ENCODE data around the gene CPA1.

CPA1 gene

GRCh38 chr7:130394421-130395195 is 14.3 kb downstream of the CPA1 start:
- Histone ChIP-seq H4K20me1 (ENCODE audit: insufficient read depth, low read length) (no peaks in the 10 kb centered on the region), H3K27me3 (ENCODE audit: insufficient read depth, low read length, poor library complexity) (no peaks in the 10 kb centered on the region), H3K9me3 (ENCODE audit: insufficient read depth, low read length, severe bottlenecking) (no peaks in the 10 kb centered on the region), H2AFZ (ENCODE audit: low read depth, low read length) (no peak overlapping the region; the same call in 1 of the 2 replicates), H3K36me3 (ENCODE audit: insufficient read depth, low read length) (no peaks in the 10 kb centered on the region; the same call in 1 of the 2 replicates), H3K79me2 (ENCODE audit: insufficient read depth, low read length) (no peaks in the 10 kb centered on the region), H3K4me2 (ENCODE audit: insufficient read depth, low read length) (peak overlapping the region; percentile 17; the same call in 1 of the 2 replicates), H3K4me1 (ENCODE audit: insufficient read depth, low read length) (peaks cover 7% of the 10 kb centered on the region), H3K4me3 (ENCODE audit: low read depth in 1 of 2, low read length in 2 of 2) (no peak overlapping the region), H3K9ac (ENCODE audit: low read depth, low read length) (no peak overlapping the region), H3K27ac (ENCODE audit: low read length) (no peak overlapping the region)
- TF ChIP-seq CTCF (IDR thresholded peaks at IDR 0.05; ENCODE audit: borderline replicate concordance, extremely low read depth, low read length, poor library complexity, severe bottlenecking) (peak; percentile 23), EZH2 (IDR thresholded peaks at IDR 0.05; ENCODE audit: borderline replicate concordance, low read depth, low read length, severe bottlenecking) (no peak)
- ATAC-seq (ENCODE audit: insufficient read depth, low read depth), result peak; percentile 91
- DNase-seq, result peak; percentile 41

GRCh38 chr7:130395421-130395820 is 15.1 kb downstream of the CPA1 start:
- no peak overlapping the region for H3K4me3 ChIP-seq (ENCODE audit: low read depth in 1 of 2, low read length in 2 of 2)
- no peak overlapping the region for H3K9ac ChIP-seq (ENCODE audit: low read depth, low read length)
- ATAC-seq (ENCODE audit: insufficient read depth, low read depth), result no peak

GRCh38 chr7:130396109-130396508 is 15.8 kb downstream of the CPA1 start:
- no peak overlapping the region for H3K4me3 ChIP-seq (ENCODE audit: low read depth in 1 of 2, low read length in 2 of 2)
- peaks cover 7% of the 10 kb centered on the region for H3K4me1 ChIP-seq (ENCODE audit: insufficient read depth, low read length)
- DNase-seq (no peak), ATAC-seq (ENCODE audit: insufficient read depth, low read depth) (no peak)
- no peak overlapping the region for H2AFZ ChIP-seq (ENCODE audit: low read depth, low read length)
- no peaks in the 10 kb centered on the region; the same call in 1 of the 2 replicates for H3K36me3 ChIP-seq (ENCODE audit: insufficient read depth, low read length)
- H3K79me2 ChIP-seq (ENCODE audit: insufficient read depth, low read length), result no peaks in the 10 kb centered on the region
- no peak overlapping the region for H3K9ac ChIP-seq (ENCODE audit: low read depth, low read length)
- TF ChIP-seq EZH2 (IDR thresholded peaks at IDR 0.05; ENCODE audit: borderline replicate concordance, low read depth, low read length, severe bottlenecking) (no peak), CTCF (IDR thresholded peaks at IDR 0.05; ENCODE audit: borderline replicate concordance, extremely low read depth, low read length, poor library complexity, severe bottlenecking) (no peak)
- no peaks in the 10 kb centered on the region for H3K27me3 ChIP-seq (ENCODE audit: insufficient read depth, low read length, poor library complexity)
- no peak overlapping the region for H3K27ac ChIP-seq (ENCODE audit: low read length)
- no peaks in the 10 kb centered on the region for H3K9me3 ChIP-seq (ENCODE audit: insufficient read depth, low read length, severe bottlenecking)
- no peak overlapping the region for H3K4me2 ChIP-seq (ENCODE audit: insufficient read depth, low read length)
- no peaks in the 10 kb centered on the region for H4K20me1 ChIP-seq (ENCODE audit: insufficient read depth, low read length)

More at GRCh38 chr7:130395421-130395820, 15.1 kb downstream of the CPA1 start:
- DNase-seq, result no peak
- Histone ChIP-seq H2AFZ (ENCODE audit: low read depth, low read length) (no peak overlapping the region), H3K27me3 (ENCODE audit: insufficient read depth, low read length, poor library complexity) (no peaks in the 10 kb centered on the region), H3K9me3 (ENCODE audit: insufficient read depth, low read length, severe bottlenecking) (no peaks in the 10 kb centered on the region), H3K4me2 (ENCODE audit: insufficient read depth, low read length) (no peak overlapping the region), H3K27ac (ENCODE audit: low read length) (no peak overlapping the region), H4K20me1 (ENCODE audit: insufficient read depth, low read length) (no peaks in the 10 kb centered on the region), H3K79me2 (ENCODE audit: insufficient read depth, low read length) (no peaks in the 10 kb centered on the region), H3K36me3 (ENCODE audit: insufficient read depth, low read length) (no peaks in the 10 kb centered on the region; the same call in 1 of the 2 replicates), H3K4me1 (ENCODE audit: insufficient read depth, low read length) (peaks cover 7% of the 10 kb centered on the region)
- TF ChIP-seq EZH2 (IDR thresholded peaks at IDR 0.05; ENCODE audit: borderline replicate concordance, low read depth, low read length, severe bottlenecking), result no peak
- TF ChIP-seq CTCF (IDR thresholded peaks at IDR 0.05; ENCODE audit: borderline replicate concordance, extremely low read depth, low read length, poor library complexity, severe bottlenecking), result no peak
